ENCODE results near the gene MCM9.

MCM9 gene

GRCh38 chr6:118932421-118932820, 2.5 kb downstream of the MCM9 start:
- DNase-seq (ENCODE audit: low spot score), result no peak

- DNase-seq (ENCODE audit: low spot score), result no peak
Observed at GRCh38 chr6:118931436-118931835, 3.5 kb downstream of the MCM9 start.

- DNase-seq (ENCODE audit: low spot score), result no peak
Observed at GRCh38 chr6:118930680-118931079, 4.3 kb downstream of the MCM9 start.

GRCh38 chr6:118923035-118923434, 11.9 kb downstream of the MCM9 start:
- no peak for DNase-seq (ENCODE audit: low spot score)

- no peak for DNase-seq (ENCODE audit: low spot score)
Observed at GRCh38 chr6:118921084-118921483, 13.9 kb downstream of the MCM9 start.

- DNase-seq (ENCODE audit: low spot score), result no peak
Observed at GRCh38 chr6:118918329-118918725, 16.6 kb downstream of the MCM9 start.

GRCh38 chr6:118917546-118918328, 17.2 kb downstream of the MCM9 start:
- no peak for DNase-seq (ENCODE audit: low spot score)

- DNase-seq (ENCODE audit: low spot score), result no peak
Observed at GRCh38 chr6:118914598-118914997, 20.4 kb downstream of the MCM9 start.

GRCh38 chr6:118913161-118913560, 21.8 kb downstream of the MCM9 start:
- no peak for DNase-seq (ENCODE audit: low spot score)

GRCh38 chr6:118912646-118913045, 22.3 kb downstream of the MCM9 start:
- peak; percentile 52 for DNase-seq (ENCODE audit: low spot score)

GRCh38 chr6:118908441-118908840, 26.5 kb downstream of the MCM9 start:
- DNase-seq (ENCODE audit: low spot score), result no peak

- no peak for DNase-seq (ENCODE audit: low spot score)
Observed at GRCh38 chr6:118905851-118906250, 29.1 kb downstream of the MCM9 start.

- no peak for DNase-seq (ENCODE audit: low spot score)
Observed at GRCh38 chr6:118905084-118905483, 29.9 kb downstream of the MCM9 start.

GRCh38 chr6:118903691-118904090, 31.3 kb downstream of the MCM9 start:
- no peak for DNase-seq (ENCODE audit: low spot score)

GRCh38 chr6:118903138-118903537, 31.8 kb downstream of the MCM9 start:
- DNase-seq (ENCODE audit: low spot score), result no peak

- no peak for DNase-seq (ENCODE audit: low spot score)
Observed at GRCh38 chr6:118902726-118903125, 32.2 kb downstream of the MCM9 start.

GRCh38 chr6:118899948-118900347, 35.0 kb downstream of the MCM9 start:
- DNase-seq (ENCODE audit: low spot score), result no peak

GRCh38 chr6:118897386-118897785, 37.6 kb downstream of the MCM9 start:
- no peak for DNase-seq (ENCODE audit: low spot score)

- peak; percentile 31 for DNase-seq (ENCODE audit: low spot score)
Observed at GRCh38 chr6:118896339-118897136, 38.4 kb downstream of the MCM9 start.

GRCh38 chr6:118895859-118896258, 39.1 kb downstream of the MCM9 start:
- DNase-seq (ENCODE audit: low spot score), result no peak

GRCh38 chr6:118895261-118895560, 39.7 kb downstream of the MCM9 start:
- no peak for DNase-seq (ENCODE audit: low spot score)

- DNase-seq (ENCODE audit: low spot score), result peak; percentile 52
Observed at GRCh38 chr6:118894425-118895260, 40.3 kb downstream of the MCM9 start.
